HG03060 (cell line): ENCODE data around the gene SPEG.

Experiments used
- ATAC-seq: cut with Tn5 transposase; IDR thresholded peaks from one replicate; pipeline ENCODE4 v1.9.1; 2021; ENCODE audit warnings: low read depth, moderate number of reproducible peaks; ENCODE audit not compliant: unreplicated experiment

SPEG gene

DNA sequence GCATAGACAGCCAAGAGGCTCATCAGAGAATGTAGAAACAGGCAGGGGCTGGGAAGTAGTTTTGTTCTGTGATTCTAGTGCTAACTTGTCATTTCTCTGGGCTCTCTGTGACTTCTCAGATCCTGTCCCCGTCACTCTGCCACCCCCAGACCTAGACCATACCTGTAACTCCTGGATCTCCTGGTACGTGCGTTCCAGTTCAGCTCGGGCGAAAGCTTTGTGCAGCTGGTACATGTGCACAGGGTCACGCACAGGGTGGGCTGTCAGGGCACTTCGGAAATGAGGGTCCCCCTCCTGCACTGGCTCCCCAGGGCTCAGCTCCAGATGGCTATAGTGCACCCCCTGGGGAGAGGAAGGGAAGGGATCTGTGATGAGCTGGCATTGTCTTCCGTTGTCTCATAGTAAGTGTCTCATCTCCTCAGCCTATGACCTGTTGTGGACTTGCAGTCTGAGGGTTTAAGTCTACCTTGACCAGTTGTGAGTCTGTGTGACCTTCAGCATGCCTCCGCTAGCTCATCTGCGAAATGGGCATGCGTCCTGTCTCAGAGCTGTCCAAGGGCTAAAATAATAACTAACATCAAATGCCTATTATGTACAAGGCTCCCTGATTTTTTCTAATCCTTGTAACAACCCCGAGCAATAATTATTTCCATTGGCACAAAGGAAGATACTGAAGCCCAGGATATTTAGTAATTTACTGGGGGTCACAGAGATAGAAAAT is 106.3 kb downstream of the SPEG start:
- ATAC-seq: no peak

DNA sequence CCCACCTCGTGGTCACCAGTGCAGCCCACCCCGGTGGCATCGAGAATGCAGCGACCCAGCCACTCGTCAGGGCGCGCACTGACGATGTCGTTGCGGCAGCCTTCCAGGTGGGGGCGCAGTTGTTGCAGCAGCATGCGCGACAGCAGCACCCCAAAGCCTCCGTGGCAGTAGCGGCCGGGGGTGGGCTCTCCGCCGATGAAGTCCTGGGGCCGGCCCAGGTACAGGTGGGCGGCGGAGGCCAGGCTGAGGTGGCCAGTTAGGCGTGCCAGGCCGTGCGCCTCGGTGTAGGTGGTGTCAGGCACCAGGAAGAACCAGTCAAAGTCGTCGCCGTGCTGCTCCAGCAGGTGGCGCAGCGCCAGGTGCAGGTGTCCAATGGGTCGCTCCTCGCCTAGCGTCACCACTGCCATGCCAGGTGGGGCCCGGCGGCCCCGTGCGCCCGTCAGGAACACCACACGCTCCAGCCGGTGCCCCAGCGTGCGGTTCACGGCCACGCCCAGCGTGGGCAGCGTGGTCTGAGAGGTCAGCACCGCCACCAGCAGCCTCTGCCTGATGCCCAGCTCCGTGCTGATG is 107.1 kb downstream of the SPEG start:
- ATAC-seq: peak; percentile 47

DNA sequence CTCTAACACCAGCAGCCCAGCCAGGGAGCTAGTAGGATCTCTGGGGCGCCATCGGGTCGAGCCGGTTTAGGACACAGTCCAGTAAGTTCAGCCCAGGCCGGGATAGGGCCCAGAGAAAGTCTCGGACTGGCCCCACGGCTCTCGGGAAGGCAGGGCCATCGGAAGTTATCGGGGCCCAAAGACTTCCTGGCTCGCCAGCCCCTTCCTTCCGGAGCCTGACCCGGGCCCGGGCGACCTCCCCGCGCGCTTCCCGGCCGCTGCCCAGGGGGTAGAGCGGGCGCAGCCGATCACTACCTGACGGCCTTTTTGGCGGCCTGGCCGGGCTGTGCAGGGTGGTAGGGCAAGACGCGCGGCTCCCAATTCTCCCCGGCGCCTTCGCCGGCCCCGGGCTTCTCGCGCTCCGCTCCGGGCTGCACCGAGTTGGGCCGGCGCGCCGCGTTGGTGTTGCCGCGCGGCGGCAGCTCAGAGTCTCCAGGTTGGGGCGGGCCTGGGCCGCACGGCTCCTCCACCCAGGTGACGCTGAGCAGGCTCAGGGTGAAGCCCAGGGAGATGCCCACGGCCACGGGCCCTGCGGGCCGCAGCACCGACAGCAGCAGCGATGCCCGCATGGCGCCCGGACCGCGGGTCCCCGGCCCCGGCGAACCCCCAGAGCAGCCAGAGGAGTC is 108.4 kb downstream of the SPEG start:
- ATAC-seq: peak; percentile 7

GRCh38 chr2:219543596-219544358 is 109.1 kb downstream of the SPEG start, which contains the start of the genes CHPF and TMEM198:
CHPF (minus strand) TSS chr2:219543809; CDS start chr2:219543538, 271 bp downstream.
TMEM198 (plus strand) TSS chr2:219544028; CDS start chr2:219544728, 700 bp downstream.
- peak; percentile 51 for ATAC-seq

DNA sequence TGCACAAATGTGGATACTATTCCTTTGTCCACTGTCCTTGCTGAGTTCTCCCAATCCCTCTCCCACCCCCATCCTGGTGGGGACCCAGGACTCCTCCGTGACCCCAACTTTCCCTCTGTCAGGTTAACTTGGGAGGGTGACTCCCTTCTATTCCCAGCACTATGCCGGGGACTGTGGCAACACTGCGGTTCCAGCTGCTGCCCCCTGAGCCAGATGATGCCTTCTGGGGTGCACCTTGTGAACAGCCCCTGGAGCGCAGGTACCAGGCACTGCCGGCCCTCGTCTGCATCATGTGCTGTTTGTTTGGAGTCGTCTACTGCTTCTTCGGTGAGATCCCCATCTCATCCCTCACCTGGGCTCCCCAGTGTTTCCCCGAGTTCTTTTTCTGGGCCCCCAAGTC is 109.9 kb downstream of the SPEG start:
- no peak for ATAC-seq

GRCh38 chr2:219545295-219545942 is 110.8 kb downstream of the SPEG start:
- no peak for ATAC-seq

DNA sequence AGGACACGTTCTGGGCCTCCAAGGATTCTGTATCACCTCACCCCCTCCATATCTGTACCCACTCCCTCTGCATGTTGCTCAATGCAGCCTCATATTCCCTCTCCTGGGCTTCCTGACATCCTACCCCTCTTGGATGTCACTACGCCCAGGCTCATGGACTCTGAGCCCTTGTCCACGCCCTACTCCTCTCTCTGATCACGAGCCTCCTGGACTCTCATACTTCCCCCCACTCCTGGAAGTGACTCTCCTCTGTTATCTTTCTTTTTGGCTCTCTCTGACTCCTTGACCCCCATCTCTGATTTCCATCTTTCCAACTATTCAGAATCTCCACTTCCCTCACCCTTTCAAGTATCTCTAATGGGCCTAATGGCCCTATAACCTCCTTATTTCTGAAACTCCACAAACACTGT is 111.3 kb downstream of the SPEG start:
- ATAC-seq: no peak

GRCh38 chr2:219547621-219548020 is 113.0 kb downstream of the SPEG start:
- no peak for ATAC-seq
